Measurements from ENCODE around the gene ITGB4. TPM values are rescaled to one million over a fixed set of nuclear protein-coding genes. Genes with fewer than 3 reads are reported as not detected.

Gene ITGB4
- total and polyA plus RNA-seq, 9 of the 15 experiments (the other 6 are each of a cell fraction or from before 2014, with no cell fraction given): 0.05 to 2.8 (median 0.76) TPM; not detected in 3

DNA sequence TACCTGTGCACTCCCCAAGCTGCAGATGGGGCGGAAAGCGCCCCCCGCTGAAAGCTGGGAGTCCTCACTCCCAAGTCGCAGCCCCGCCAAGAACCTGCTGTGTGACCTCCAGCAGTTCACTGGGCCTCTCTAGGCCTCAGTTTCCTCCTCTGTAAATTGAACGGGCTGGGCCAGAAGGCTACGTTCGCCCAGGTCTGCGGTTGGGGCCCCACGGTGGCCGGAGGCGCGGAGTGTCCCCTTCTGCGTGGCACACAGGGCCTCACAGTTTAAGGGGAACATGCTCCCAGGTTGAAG lies 43.1 kb downstream of the ITGB4 start (continued):
- TF ChIP-seq, protein P1, sequence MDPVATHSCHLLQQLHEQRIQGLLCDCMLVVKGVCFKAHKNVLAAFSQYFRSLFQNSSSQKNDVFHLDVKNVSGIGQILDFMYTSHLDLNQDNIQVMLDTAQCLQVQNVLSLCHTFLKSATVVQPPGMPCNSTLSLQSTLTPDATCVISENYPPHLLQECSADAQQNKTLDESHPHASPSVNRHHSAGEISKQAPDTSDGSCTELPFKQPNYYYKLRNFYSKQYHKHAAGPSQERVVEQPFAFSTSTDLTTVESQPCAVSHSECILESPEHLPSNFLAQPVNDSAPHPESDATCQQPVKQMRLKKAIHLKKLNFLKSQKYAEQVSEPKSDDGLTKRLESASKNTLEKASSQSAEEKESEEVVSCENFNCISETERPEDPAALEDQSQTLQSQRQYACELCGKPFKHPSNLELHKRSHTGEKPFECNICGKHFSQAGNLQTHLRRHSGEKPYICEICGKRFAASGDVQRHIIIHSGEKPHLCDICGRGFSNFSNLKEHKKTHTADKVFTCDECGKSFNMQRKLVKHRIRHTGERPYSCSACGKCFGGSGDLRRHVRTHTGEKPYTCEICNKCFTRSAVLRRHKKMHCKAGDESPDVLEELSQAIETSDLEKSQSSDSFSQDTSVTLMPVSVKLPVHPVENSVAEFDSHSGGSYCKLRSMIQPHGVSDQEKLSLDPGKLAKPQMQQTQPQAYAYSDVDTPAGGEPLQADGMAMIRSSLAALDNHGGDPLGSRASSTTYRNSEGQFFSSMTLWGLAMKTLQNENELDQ (CRISPR knock-in tag; IDR thresholded peaks at IDR 0.05; ENCODE audit: borderline replicate concordance): no peak
- TF ChIP-seq SNIP1 (IDR thresholded peaks at IDR 0.05; ENCODE audit: low read depth) (no peak), NCOA4 (IDR thresholded peaks at IDR 0.05; ENCODE audit: partially characterized antibody) (no peak), RB1 (IDR thresholded peaks at IDR 0.05; ENCODE audit: low read depth) (peak; percentile 17; the same call in 1 of the 2 replicates), ZFP36 (IDR thresholded peaks at IDR 0.05; ENCODE audit: low read depth, low read length, partially characterized antibody) (peak; percentile 13), NR2C1 (IDR thresholded peaks at IDR 0.05) (no peak), NR2C1 (tag; IDR thresholded peaks at IDR 0.05) (0 out of 2 replicates have a peak, but pooled peaks have one; percentile 34), ZBTB1 (CRISPR knock-in tag; IDR thresholded peaks at IDR 0.05; ENCODE audit: borderline replicate concordance, low read depth) (0 out of 2 replicates have a peak, but pooled peaks have one; percentile 41), ESRRA (IDR thresholded peaks at IDR 0.05; ENCODE audit: borderline replicate concordance, low read depth) (peak; percentile 47), ZKSCAN8 (CRISPR knock-in tag; IDR thresholded peaks at IDR 0.05) (no peak), HMGN3 (IDR thresholded peaks at IDR 0.05; ENCODE audit: borderline replicate concordance, extremely low read depth, insufficient read length, low read depth, low read length) (peak; percentile 65), CC2D1A (IDR thresholded peaks at IDR 0.05) (peak; percentile 69; the same call in 1 of the 2 replicates)
- TF ChIP-seq, protein P2, sequence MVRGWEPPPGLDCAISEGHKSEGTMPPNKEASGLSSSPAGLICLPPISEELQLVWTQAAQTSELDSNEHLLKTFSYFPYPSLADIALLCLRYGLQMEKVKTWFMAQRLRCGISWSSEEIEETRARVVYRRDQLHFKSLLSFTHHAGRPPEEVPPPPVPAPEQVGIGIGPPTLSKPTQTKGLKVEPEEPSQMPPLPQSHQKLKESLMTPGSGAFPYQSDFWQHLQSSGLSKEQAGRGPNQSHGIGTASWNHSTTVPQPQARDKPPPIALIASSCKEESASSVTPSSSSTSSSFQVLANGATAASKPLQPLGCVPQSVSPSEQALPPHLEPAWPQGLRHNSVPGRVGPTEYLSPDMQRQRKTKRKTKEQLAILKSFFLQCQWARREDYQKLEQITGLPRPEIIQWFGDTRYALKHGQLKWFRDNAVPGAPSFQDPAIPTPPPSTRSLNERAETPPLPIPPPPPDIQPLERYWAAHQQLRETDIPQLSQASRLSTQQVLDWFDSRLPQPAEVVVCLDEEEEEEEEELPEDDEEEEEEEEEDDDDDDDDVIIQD (CRISPR knock-in tag; IDR thresholded peaks at IDR 0.05): no peak
- TF ChIP-seq, protein P3, sequence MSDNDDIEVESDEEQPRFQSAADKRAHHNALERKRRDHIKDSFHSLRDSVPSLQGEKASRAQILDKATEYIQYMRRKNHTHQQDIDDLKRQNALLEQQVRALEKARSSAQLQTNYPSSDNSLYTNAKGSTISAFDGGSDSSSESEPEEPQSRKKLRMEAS (CRISPR knock-in tag; IDR thresholded peaks at IDR 0.05): peak; percentile 67; the same call in 1 of the 2 replicates

Measured in K562 (cell line).